Measurements from ENCODE around the gene GSTM3. TPM values are rescaled to one million over a fixed set of nuclear protein-coding genes. Genes with fewer than 3 reads are reported as not detected.
"Not testable (repeated sequence)": the region's sequence is repeated elsewhere in the genome, so short reads cannot be mapped to it uniquely, and the experiment has no call there.

GSTM3 gene
- total RNA-seq, 1 donor from 2014 or later, result 82.6 TPM

- DNase-seq (ENCODE audit: low spot score), result no peak
Observed at GRCh38 chr1:109762039-109762585, 21.3 kb upstream of the GSTM3 start.

- DNase-seq (ENCODE audit: low spot score), result no peak
Observed at GRCh38 chr1:109761227-109762038, 20.6 kb upstream of the GSTM3 start.

GRCh38 chr1:109760581-109761226, 19.9 kb upstream of the GSTM3 start:
- no peak for DNase-seq (ENCODE audit: low spot score)

GRCh38 chr1:109759513-109760334, 18.9 kb upstream of the GSTM3 start:
- no peak for DNase-seq (ENCODE audit: low spot score)

- DNase-seq (ENCODE audit: low spot score), result no peak
Observed at GRCh38 chr1:109757936-109758786, 17.3 kb upstream of the GSTM3 start.

- DNase-seq (ENCODE audit: low spot score), result no peak
Observed at GRCh38 chr1:109756848-109757521, 16.1 kb upstream of the GSTM3 start.

GRCh38 chr1:109756325-109756724, 15.5 kb upstream of the GSTM3 start:
- DNase-seq (ENCODE audit: low spot score), result not testable (repeated sequence)

GRCh38 chr1:109754738-109755137, 13.9 kb upstream of the GSTM3 start:
- DNase-seq (ENCODE audit: low spot score), result no peak

- DNase-seq (ENCODE audit: low spot score), result no peak
Observed at GRCh38 chr1:109751531-109752260, 10.9 kb upstream of the GSTM3 start.

GRCh38 chr1:109750920-109751319, 10.1 kb upstream of the GSTM3 start:
- DNase-seq (ENCODE audit: low spot score), result no peak

GRCh38 chr1:109750241-109750882, 9.5 kb upstream of the GSTM3 start:
- DNase-seq (ENCODE audit: low spot score), result no peak

GRCh38 chr1:109749221-109749620, 8.4 kb upstream of the GSTM3 start:
- no peak for DNase-seq (ENCODE audit: low spot score)

- not testable (repeated sequence) for DNase-seq (ENCODE audit: low spot score)
Observed at GRCh38 chr1:109748311-109748710, 7.5 kb upstream of the GSTM3 start.

GRCh38 chr1:109739738-109740614, 862 bp downstream of the GSTM3 start:
- peak; percentile 80 for DNase-seq (ENCODE audit: low spot score)

GRCh38 chr1:109733236-109733870, 7.5 kb downstream of the GSTM3 start:
- no peak for DNase-seq (ENCODE audit: low spot score)

GRCh38 chr1:109732390-109732881, 8.4 kb downstream of the GSTM3 start:
- no peak for DNase-seq (ENCODE audit: low spot score)

- no peak for DNase-seq (ENCODE audit: low spot score)
Observed at GRCh38 chr1:109730666-109731065, 10.2 kb downstream of the GSTM3 start.

Measured in umbilical cord (tissue), 2 donors.